Measurements from ENCODE around the gene OR2T2.
"Not testable (repeated sequence)": the region's sequence is repeated elsewhere in the genome, so short reads cannot be mapped to it uniquely, and the experiment has no call there.

Gene OR2T2, protein sequence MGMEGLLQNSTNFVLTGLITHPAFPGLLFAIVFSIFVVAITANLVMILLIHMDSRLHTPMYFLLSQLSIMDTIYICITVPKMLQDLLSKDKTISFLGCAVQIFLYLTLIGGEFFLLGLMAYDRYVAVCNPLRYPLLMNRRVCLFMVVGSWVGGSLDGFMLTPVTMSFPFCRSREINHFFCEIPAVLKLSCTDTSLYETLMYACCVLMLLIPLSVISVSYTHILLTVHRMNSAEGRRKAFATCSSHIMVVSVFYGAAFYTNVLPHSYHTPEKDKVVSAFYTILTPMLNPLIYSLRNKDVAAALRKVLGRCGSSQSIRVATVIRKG

DNA sequence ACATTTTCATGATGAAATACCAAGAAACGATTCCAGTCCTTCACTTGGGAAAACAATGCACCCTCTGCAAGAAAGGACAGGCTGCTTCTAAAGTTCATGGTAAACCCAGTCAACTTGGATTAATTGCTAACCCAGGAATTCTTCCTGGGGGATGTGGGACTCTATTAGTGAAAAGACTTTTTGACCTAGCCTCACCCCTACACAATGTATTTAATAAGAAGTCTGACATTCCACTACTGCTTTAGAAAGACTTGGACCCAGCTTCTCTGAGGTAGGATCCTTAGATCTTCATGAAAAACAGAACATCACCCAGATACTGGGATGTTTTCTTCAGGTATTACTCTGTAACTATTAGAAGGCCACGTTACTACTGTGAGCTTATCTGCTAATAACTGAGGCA is at the start of gene OR2T2:
TSS of gene OR2T2 (plus strand) at position 239 of the 400 bp plus-strand sequence. CDS start 7,161 bp downstream, outside the sequence.
- not testable (repeated sequence) for DNase-seq

DNA sequence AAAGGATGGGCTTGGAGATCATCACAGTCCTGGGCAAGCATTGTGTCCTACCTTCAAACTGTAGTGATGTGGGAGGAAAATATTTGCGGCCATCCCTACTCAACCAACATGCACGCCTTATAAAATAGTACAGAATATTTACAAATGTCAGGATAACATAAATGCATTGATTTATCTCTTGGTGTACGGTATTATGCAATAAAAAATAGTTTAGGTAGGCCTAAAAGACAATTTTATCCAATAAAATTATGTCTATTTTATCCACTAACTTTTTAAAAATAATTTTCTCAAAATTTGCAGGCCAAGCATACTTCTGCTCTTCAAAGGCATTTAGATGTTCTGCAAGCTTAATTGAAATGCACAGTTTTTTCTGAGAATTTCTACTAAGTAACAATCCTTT is 42.7 kb upstream of the OR2T2 start, which contains the start of gene OR2T1:
TSS of gene OR2T1 (plus strand) at position 301 of the 400 bp plus-strand sequence. CDS start 3,100 bp downstream, outside the sequence.
- DNase-seq: no peak

DNA sequence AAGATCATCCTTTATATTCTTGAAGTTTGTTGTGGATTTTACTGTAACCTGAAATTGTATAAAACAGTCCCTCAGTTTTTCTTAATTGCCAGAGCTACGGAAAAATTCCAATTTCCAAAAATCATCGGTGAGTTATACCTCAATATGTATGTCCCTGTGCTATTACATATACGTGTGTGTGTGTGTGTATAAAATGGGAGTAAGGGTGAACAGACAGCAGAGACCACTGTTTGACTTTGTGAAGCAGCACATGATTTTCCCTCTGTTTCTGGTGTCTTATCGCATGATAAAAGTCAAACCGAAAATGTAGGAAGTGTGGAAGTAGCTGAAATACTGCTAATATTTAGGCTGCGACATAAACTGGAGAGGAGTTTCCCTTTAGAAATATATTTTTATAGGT is 41.4 kb upstream of the OR2T2 start:
- no peak for DNase-seq

DNA sequence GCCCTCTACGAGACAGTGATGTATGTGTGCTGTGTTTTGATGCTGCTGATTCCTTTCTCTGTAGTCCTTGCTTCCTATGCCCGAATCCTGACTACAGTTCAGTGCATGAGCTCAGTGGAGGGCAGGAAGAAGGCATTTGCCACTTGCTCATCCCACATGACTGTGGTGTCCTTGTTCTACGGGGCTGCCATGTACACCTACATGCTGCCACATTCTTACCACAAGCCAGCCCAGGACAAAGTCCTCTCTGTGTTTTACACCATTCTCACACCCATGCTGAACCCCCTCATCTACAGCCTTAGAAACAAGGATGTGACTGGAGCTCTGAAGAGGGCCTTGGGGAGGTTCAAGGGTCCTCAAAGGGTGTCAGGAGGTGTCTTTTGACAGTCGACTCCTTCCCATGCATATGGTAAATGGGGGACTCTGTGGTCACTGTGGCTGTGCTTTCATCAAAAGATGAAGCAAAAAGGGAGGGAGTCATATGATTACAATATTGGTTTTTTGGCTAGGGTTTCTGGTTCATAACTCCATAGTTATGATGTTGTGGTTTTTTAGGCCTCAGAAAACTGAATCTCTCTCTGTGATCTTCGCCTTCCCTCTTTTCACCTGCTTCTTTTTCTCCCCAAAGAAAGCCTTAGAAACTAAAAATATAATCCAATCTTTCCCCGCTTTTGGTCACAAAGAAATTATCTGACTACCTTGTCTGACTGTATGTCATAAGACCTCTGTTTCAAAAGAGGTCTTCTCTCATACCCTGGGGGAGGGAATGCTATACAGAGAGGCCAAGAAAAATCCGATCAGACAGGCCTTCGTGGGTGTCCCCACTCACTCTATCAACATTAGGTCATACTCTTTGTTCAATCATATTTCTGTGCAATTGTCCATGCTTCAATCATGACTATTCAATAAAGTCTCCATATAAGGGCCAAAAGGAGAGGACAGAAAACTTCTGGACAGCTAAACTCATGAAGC is 38.4 kb upstream of the OR2T2 start:
- no peak for DNase-seq

DNA sequence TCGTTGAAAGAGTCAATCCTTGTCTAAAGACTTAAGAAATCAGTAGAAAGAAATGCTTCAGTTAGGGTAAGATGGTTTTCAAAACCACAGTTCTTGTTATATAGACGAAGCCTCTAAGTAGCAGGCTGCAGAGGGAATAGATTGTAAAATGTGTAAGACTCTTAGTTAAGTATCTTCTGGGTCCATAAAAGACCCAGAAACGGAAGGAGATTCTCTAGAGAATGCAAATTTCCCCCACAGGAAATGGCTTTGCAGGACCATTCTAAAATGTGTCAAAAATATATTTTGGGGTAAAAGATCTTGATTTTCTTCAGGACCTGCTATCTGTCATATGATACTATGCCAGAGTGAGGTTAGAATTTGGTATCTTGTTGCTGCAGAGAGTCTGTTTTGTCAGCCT is 29.2 kb upstream of the OR2T2 start:
- no peak for DNase-seq

DNA sequence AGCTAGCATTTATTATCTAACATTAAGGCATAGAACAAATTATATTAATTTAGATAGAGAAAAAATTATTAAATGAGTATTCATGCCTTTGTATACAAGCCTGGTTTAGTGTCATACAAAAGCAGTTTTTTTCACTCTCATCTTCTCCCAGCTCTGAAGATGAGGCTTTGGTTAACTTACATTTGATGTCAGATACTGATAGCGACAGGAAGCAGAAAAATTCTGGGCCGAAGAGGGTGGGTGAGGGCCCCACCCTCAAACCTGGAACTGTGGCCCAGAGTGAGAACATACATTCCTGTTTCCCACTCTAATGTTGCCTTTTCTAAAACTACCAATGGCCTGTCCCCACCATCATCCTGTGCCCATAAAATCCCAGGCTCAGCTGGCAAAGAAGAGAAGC is 27.6 kb upstream of the OR2T2 start:
- DNase-seq: no peak

DNA sequence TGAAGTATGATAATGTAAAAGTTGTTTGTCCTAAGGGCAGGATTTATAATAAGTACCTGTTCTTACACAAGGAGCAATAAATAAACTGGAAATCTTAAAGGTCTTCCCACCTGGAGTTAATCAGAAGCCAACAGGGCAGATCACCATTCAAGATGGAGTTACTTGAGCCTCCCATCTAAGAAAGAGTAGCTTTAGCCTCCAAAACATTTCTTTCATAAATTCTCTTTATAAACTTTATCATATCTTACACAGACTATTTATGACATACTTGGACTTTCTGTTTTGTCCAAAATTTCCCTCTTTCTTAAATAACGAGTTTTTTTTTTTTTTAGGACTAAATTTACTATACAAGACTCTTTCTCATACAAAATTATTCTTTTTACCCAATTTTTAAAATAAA is 24.1 kb upstream of the OR2T2 start:
- no peak for DNase-seq

DNA sequence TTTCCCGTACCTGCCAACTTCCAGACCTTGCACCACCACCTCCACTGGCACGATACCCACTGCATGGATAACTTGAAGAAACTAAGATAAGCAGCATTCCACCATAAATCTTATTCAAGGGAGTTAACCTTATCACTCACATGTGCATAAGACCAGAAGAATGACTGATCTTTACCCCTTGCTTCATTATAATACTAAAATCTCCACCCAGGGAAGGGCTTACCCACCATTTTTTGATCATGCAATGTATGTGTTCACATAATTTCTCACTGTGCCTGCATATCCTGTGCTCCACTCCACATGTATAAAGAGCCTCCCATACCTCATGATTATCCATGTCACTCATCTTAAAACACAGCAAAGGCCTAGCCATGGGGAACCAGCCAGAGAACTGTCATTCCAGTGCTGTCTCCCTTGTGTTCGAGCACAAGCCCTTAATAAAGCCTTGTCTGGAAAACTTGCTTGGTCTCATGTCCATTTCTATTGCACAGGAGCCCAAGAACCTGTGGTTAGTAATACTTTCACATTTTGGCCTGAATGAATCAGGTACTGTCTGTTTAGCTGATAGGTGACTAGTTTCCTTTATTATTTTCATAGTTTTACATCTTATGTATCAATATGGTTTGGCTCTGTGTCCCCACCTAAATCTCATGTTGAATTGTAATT is 17.8 kb upstream of the OR2T2 start:
- not testable (repeated sequence) for DNase-seq

DNA sequence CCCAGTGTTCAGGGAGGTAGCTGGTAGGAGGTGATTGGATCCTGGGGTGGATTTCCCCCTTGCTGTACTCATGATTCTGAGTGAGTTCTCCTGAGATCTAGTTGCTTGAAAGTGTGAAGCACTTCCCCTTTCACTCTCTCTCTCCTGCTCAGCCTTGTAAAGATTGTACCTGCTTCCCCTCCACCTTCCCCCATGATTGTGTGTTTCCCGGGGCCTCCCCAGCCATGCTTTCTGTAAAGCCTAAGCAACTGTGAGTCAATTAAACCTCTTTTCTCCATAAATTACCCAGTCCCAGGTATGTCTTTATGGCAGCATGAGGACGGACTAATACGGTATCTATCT is 17.3 kb upstream of the OR2T2 start:
- DNase-seq: not testable (repeated sequence)

DNA sequence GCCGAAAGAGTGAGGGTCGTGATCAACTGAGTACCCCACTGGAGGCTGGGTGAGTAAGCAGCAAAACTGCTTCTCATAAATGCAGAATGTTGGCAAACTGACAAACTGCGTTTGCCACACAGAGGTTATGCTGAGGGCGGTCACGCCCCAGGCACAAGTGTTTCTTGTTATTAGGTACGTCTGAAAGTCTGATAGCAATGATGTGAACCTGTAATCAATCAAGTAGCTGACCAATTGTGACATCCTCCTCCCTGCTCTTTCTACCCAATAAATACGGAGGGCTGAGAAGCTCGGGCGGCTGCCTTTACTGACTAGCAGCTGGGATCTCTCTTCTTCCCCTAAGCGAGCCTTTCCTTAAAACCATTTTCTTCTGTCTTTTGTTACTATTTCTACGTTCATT is 13.8 kb upstream of the OR2T2 start:
- DNase-seq: not testable (repeated sequence)

DNA sequence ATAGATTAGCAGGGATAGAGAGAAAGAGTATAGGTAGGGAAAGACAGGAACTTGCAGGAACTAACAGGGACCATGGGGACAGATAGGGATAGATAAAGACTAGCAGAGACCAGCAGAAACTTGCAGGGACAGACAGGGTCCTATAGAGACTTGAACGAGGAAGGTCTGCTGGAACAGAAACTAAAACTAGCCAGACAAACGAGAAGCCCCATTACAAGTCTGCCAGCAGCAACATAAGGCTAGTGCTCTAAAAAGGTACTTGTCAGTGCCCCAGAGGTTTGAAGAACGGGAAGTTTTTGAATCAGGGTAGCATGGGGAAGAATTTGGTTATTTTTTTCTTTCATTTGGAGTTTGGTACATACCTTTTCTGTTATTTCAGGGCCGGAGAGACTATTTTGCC is 13.2 kb upstream of the OR2T2 start:
- not testable (repeated sequence) for DNase-seq

DNA sequence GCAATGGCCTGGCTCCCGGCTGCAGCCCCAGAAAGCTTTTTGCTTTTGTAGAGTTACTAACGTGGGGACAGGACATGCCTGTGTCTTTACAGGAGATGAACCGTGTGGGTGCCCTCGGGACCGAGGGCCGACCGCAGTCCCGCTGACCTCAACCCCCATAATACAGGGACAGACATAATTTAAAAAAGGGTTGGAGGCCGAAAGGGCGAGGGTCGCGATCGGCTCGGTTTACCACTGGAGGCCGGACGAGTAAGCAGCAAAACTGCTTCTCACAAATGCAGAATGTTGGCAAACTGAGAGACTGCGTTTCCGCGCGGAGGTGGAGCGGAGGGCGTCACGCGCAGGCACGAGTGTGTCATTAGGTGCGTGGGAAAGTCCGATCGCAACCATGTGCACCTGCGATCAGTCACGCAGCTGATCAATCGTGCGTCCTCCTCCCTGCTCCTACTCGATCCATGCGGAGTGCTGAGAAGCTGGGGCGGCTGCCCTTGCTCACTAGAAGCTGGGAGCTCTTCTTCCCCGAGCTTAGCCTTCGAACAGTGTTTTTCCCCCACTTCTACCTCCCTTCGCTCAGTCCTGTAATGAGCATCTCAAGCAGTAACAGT is 11.5 kb upstream of the OR2T2 start:
- not testable (repeated sequence) for DNase-seq

DNA sequence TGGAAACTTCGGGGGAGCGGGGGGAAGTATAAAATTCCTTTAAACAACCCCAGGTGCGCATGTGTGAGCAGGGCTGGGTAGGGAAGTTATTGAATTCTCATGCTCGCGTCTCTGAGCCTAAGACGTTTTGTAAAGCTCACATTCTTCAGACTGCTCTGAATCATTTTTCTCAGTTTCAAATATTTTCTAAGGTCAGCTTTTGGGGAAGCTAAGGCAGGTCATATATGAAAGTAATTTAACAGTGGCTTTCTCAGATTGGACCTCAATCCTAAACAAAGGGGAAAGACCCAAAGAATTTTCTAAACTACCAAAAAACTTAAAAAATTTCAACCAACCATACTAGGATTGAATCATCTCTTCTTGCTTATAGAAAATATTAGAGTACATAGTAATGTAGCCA is 10.5 kb upstream of the OR2T2 start:
- DNase-seq: not testable (repeated sequence)

DNA sequence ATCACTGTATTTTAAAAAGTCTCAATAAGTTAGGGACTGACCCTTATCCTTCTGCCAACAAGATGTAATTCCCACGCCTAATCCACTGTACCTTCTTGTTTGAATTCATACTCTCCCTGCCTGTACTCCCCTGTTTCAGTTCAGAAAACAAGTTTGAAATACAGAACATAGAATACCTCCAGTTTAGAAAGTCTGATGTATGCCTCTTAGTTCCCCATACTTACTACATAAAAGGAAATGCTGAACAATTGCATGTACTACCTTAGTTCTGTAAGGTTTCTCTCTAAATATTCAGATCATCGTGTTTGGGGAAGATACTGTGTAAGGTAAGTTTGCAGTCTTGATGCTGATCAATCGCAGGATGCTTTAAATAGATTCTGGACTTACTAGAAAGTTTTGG is 9.1 kb upstream of the OR2T2 start:
- DNase-seq: not testable (repeated sequence)

DNA sequence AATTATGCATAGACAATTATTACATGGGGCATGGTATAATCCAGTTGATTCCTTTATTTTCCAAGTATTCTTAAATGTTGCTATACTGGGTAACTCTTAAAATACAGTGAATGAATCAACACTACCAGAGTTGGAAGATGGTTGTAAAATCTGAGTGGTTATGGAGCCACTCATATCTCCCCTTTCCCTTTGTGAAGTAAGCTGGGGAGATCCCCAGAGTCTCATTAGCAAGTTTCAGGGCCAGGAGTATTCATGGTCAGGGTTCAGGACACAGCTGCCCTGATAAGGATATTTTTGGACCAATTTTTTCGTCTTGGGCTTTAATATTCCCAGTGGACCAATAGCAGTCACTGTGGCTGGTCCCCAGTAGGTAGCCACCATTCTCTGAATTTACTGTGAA is 6.8 kb upstream of the OR2T2 start:
- DNase-seq: not testable (repeated sequence)

DNA sequence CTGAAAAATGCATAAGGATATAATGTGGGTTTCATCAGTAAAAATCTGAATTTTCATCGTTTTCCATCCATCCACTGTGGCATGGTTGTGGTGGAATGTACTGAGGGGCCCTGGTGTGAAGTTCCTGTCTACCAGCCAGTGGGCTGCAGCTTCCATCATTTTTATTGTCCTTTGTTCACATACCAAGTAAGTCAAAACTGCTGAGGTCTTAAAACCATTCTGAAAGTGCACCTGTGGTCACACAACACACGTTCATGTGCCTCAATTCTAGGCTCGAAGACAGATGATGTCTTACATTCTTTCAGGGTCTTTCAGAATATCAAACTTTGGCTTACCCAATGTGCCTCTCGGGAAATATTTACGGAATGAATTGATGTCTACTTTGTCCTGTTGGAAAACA is 6.2 kb upstream of the OR2T2 start:
- not testable (repeated sequence) for DNase-seq

DNA sequence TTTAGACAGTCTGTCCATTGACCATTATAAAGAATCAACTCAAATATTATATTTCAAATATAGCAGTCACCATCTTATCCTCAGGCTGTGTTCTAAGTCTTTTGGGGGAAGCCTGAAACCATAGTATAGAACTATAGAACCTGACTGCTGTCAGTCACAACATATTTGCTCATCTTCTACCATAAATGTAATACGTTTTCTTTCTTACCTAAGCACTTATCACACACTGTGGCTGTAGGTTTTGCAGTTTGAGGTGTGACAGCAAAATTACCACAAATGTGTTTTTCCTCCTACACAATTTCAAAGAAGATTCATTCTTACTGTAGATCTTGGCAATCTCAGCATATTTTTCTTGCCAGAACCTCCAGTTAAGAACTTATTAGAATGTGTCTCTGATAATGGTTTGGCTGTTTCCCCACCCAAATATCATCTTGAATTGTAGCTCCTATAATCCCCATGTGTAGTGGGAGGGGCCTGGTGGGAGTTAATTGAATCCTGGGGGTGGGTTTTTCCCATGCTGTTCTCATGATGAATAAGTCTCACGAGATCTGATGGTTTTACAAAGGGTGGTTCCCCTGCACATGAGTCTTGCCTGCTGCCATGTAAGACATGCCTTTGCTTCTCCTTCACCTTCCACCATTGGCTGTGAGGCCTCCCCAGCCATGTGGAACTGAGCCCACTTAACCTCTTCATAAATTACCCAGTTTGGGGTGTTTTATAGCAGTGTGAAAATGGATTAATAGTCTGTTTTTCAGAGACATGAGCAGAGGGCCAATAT is 2.7 kb upstream of the OR2T2 start:
- not testable (repeated sequence) for DNase-seq

DNA sequence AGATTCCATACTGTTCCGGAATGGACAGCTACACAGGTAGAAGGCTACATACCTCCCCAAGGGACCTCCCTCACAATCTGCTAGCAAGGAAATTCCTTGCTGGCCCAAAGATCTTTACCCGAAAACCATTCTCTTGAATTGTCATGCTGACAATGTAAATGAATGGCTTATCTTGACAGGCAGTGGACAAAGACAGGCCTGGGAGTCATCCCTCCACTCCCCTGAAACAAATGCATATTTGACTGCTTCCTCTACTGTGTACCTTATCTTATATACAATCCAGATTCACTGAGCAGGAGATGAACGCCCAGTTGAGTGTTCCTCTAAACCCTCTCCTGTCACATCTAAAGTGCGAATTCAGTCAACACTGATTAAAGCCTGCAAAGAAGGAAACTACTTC is 834 bp upstream of the OR2T2 start:
- not testable (repeated sequence) for DNase-seq

DNA sequence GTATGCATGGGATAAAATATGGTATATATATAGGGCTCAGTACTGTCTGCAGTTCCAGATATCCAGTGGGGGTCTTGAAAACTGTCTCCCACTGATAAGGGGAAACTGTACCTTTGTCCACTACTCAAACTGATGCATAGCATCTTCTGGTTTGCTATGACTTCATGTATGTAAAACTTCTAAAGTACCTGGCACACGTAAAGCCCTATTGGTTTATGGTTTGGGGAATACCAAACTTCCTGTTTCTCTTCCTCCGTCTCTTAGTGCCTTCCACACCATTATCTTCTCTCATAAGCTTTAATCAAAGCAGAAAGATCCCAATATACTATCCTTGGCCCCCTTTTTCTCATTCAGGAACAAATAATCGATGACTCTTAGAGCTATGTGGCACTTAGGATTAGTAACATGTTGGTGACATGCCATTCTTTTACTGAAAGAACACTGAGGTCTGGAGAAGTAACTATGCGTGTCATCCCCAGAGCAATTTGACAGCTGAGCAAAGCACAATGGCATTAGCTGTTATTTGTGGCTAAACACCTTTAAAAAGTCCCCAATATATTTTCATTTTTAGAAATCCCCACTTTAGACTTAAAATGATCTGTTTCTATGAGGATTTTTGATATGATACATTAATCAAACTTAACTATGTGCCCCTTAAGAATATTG is 3.1 kb downstream of the OR2T2 start:
- DNase-seq: not testable (repeated sequence)

DNA sequence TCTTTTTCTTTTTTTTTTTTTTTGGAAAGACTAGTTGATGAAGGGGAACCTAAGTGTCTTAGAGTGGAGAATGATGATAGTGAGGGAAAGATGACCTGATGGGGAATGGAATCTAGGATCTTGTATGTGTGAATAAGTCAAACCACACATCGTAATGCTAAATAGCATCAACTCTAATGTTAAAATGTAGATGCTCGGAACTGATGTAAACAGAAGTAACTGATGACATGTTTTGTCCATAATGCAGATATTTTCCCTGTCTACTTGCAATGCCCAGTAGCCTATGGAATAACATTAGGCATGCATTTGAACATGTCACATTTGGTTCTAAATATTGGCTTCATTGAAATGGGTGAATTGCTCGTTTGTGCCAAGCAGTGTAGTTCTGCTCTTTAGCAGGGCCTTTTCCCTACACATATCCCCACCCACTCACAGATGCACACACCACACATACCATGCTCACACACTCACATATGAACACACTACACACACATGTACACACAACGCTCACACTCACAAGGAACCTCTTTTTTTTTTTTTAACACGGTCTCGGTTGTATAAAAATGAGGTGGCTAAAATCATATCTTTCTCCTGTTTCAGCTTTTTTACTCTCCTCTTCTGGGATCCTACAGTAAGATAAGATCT is 4.5 kb downstream of the OR2T2 start:
- DNase-seq: not testable (repeated sequence)
